ENCODE measurements around the gene GRHL1.

GRCh38 chr2:9973690-9974089 is 22.2 kb downstream of the GRHL1 start:
- TF ChIP-seq EP300 (IDR thresholded peaks at IDR 0.05) (no peak), POLR2A (IDR thresholded peaks at IDR 0.05) (no peak), CTCF (IDR thresholded peaks at IDR 0.05) (no peak)

All from ovary (tissue), 3 donors.